HepG2 (cell line): ENCODE measurements around the gene ENO3. TPM values are rescaled to one million over a fixed set of nuclear protein-coding genes. Genes with fewer than 3 reads are reported as not detected.

Experiments used
- DMTF1 ChIP-seq: sonication (generic); formaldehyde crosslinking; IDR thresholded peaks from 2 replicates; pipeline ENCODE4 v1.4.0; 2020; ENCODE audit warnings: mild to moderate bottlenecking, missing genetic modification reagents
- HES4 ChIP-seq: sonication (generic); formaldehyde crosslinking; IDR thresholded peaks from 2 replicates; pipeline ENCODE4 v1.9.0; 2021; ENCODE audit warnings: mild to moderate bottlenecking, missing genetic modification reagents, borderline replicate concordance
- HNRNPK ChIP-seq: fragments of 200-400 bp; formaldehyde crosslinking; IDR thresholded peaks from 2 replicates; pipeline ENCODE4 v1.6.1; 2018; ENCODE audit warnings: low read length, low read depth, moderate library complexity, mild to moderate bottlenecking; ENCODE audit not compliant: poor library complexity, severe bottlenecking
- KAT7 ChIP-seq: IDR thresholded peaks from 2 replicates; pipeline ENCODE4 v1.6.1; 2018; ENCODE audit warnings: borderline replicate concordance, missing compliant biosample characterization
- MATR3 ChIP-seq: sonication (generic); formaldehyde crosslinking; IDR thresholded peaks from 2 replicates; pipeline ENCODE4 v1.4.0; 2020; ENCODE audit warnings: missing genetic modification reagents
- MTF2 ChIP-seq: sonication (generic); formaldehyde crosslinking; IDR thresholded peaks from 2 replicates; pipeline ENCODE4 v1.5.0; 2020; ENCODE audit warnings: missing genetic modification reagents, borderline replicate concordance
- MYC ChIP-seq: sonication (generic); formaldehyde crosslinking; IDR thresholded peaks from 2 replicates; pipeline ENCODE4 v1.9.0; 2021; ENCODE audit warnings: missing genetic modification reagents, borderline replicate concordance
- NCOA1 ChIP-seq: sonication (generic); formaldehyde crosslinking; IDR thresholded peaks from 2 replicates; pipeline ENCODE4 v1.9.0; 2021; ENCODE audit warnings: missing genetic modification reagents
- NFE2L1 ChIP-seq: sonication (generic); formaldehyde crosslinking; IDR thresholded peaks from 2 replicates; pipeline ENCODE4 v1.4.0; 2020; ENCODE audit warnings: missing genetic modification reagents, mild to moderate bottlenecking, borderline replicate concordance
- PBX3 ChIP-seq: sonication (generic); formaldehyde crosslinking; IDR thresholded peaks from 2 replicates; pipeline ENCODE4 v1.8.1; 2023; ENCODE audit warnings: missing genetic modification reagents, inconsistent platforms, borderline replicate concordance
- PTBP1 ChIP-seq: fragments of 200-400 bp; formaldehyde crosslinking; IDR thresholded peaks from 2 replicates; pipeline ENCODE4 v1.6.1; 2018; ENCODE audit warnings: low read length, low read depth; ENCODE audit not compliant: poor library complexity, severe bottlenecking
- SP140L ChIP-seq: sonication (generic); formaldehyde crosslinking; IDR thresholded peaks from 2 replicates; pipeline ENCODE4 v1.4.0; 2020; ENCODE audit warnings: missing genetic modification reagents, borderline replicate concordance
- SP2 ChIP-seq: sonication (generic); formaldehyde crosslinking; IDR thresholded peaks from 2 replicates; pipeline ENCODE4 v1.5.1; 2020; ENCODE audit warnings: mild to moderate bottlenecking, missing genetic modification reagents
- ZBTB39 ChIP-seq: sonication (generic); formaldehyde crosslinking; IDR thresholded peaks from 2 replicates; pipeline ENCODE4 v1.5.0; 2020; ENCODE audit warnings: missing genetic modification reagents
- ZIK1 ChIP-seq: sonication (generic); formaldehyde crosslinking; IDR thresholded peaks from 2 replicates; pipeline ENCODE4 v1.5.0; 2020; ENCODE audit warnings: mild to moderate bottlenecking, low read depth, missing genetic modification reagents, borderline replicate concordance
- ZMYM4 ChIP-seq: sonication (generic); formaldehyde crosslinking; IDR thresholded peaks from 2 replicates; pipeline ENCODE4 v1.8.1; 2023; ENCODE audit warnings: mild to moderate bottlenecking, missing genetic modification reagents
- ZNF281 ChIP-seq: sonication (generic); formaldehyde crosslinking; IDR thresholded peaks from 2 replicates; pipeline ENCODE4 v1.4.0; 2020; ENCODE audit warnings: missing genetic modification reagents, borderline replicate concordance
- ZNF546 ChIP-seq: sonication (generic); formaldehyde crosslinking; conservative IDR thresholded peaks from 2 replicates; pipeline ENCODE4 v1.8.1; 2023; ENCODE audit warnings: mild to moderate bottlenecking, missing genetic modification reagents
- ZNF607 ChIP-seq: sonication (generic); formaldehyde crosslinking; IDR thresholded peaks from 2 replicates; pipeline ENCODE4 v1.5.1; 2020; ENCODE audit warnings: missing genetic modification reagents, mild to moderate bottlenecking, borderline replicate concordance
- ZNF616 ChIP-seq: sonication (generic); formaldehyde crosslinking; IDR thresholded peaks from 2 replicates; pipeline ENCODE4 v1.5.0; 2020; ENCODE audit warnings: low read depth, mild to moderate bottlenecking, missing genetic modification reagents
- polyA plus RNA-seq, 8 experiments: library from polyadenylated mRNA; depleted of rRNA in 3 of 8; stranded (reverse) in 7 of 8; unstranded in 1 of 8; fragments of >200 nt; fragmentation: Illumina TruSeq in 4 of 8; extraction: Trizol in 4 of 8; gene quantifications; 2 replicates each; pipeline versions ENCODE4 v1.2.1 to v1.2.3, GENCODE V29; 2011 to 2016; ENCODE audit warnings: low read depth in 4 of 8, missing spikeins in 1 of 8, mixed read lengths in 1 of 8; ENCODE audit not compliant: insufficient read depth in 1 of 8
- total RNA-seq, 5 experiments: library from RNA; depleted of rRNA; stranded (reverse); fragments of >200 nt; fragmentation: Illumina TruSeq; extraction: Trizol; gene quantifications; 2 replicates each; pipeline ENCODE4 v1.2.3, GENCODE V29; 2016; ENCODE audit warnings: low read depth in 1 of 5

Gene ENO3
- total and polyA plus RNA-seq, 2 of the 13 experiments (the other 11 are each of a cell fraction or from before 2014, with no cell fraction given): 59.8 to 69.8 TPM

- TF ChIP-seq ZNF281 (CRISPR knock-in tag): peak; percentile 21; the same call in 1 of the 2 replicates
- 0 out of 2 replicates have a peak, but pooled peaks have one; percentile 6 for TF ChIP-seq HES4 (CRISPR knock-in tag)
- TF ChIP-seq DMTF1 (CRISPR knock-in tag): no peak
- no peak for TF ChIP-seq SP140L
- peak; percentile 53; the same call in 1 of the 2 replicates for TF ChIP-seq NFE2L1
- no peak for TF ChIP-seq MATR3
- no peak for TF ChIP-seq PBX3
- TF ChIP-seq ZNF616 (CRISPR knock-in tag): 0 out of 2 replicates have a peak, but pooled peaks have one; percentile 4
- TF ChIP-seq NCOA1 (CRISPR knock-in tag): 0 out of 2 replicates have a peak, but pooled peaks have one; percentile 33
- peak; percentile 48 for TF ChIP-seq HNRNPK
- TF ChIP-seq ZBTB39: peak; percentile 67; the same call in 1 of the 2 replicates
- peak; percentile 11; the same call in 1 of the 2 replicates for TF ChIP-seq SP2 (CRISPR knock-in tag)
- TF ChIP-seq PTBP1: no peak
- peak; percentile 88; the same call in 1 of the 2 replicates for TF ChIP-seq MTF2 (CRISPR knock-in tag)
- TF ChIP-seq ZNF607 (CRISPR knock-in tag): peak; percentile 39; the same call in 1 of the 2 replicates
- TF ChIP-seq KAT7: peak; percentile 63; the same call in 1 of the 2 replicates
- peak; percentile 36 for TF ChIP-seq ZMYM4
- 0 out of 2 replicates have a peak, but pooled peaks have one; percentile 3 for TF ChIP-seq ZIK1 (CRISPR knock-in tag)
- peak; percentile 37; the same call in 1 of the 2 replicates for TF ChIP-seq MYC
- no peak for TF ChIP-seq ZNF546
These were observed 47.3 kb downstream of the ENO3 start (continued) for GRCh38 chr17:4998027-4998731.
